Neural cell (in vitro differentiated cells): Measurements from ENCODE around the gene GKAP1.

Experiments
- POLR2AphosphoS5 ChIP-seq: IDR thresholded peaks from 2 replicates; pipeline ENCODE4 v1.6.1; 2012
- TF ChIP-seq, protein P1 (sequence below): IDR thresholded peaks from 2 replicates; pipeline ENCODE4 v1.6.1; 2012; ENCODE audit warnings: borderline replicate concordance

DNA sequence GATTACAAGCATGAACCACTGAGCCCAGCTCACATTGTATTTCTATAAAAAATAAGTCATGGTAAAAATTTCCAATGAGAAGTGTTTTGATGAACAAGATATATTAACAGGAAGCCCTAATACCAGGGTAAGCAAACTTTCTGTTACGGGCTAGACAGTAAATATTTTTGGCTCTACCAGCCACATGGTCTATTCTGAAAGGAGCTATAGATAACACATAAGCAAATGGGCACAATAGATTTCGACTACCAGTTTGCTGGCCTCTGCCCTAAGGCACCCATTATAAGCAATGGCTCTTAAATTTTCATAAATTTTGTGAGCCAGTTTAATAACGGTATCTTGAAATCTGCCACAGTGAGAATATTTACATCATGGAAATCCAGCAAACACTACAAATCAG is 118.0 kb downstream of the GKAP1 start:
- TF ChIP-seq, protein P1, sequence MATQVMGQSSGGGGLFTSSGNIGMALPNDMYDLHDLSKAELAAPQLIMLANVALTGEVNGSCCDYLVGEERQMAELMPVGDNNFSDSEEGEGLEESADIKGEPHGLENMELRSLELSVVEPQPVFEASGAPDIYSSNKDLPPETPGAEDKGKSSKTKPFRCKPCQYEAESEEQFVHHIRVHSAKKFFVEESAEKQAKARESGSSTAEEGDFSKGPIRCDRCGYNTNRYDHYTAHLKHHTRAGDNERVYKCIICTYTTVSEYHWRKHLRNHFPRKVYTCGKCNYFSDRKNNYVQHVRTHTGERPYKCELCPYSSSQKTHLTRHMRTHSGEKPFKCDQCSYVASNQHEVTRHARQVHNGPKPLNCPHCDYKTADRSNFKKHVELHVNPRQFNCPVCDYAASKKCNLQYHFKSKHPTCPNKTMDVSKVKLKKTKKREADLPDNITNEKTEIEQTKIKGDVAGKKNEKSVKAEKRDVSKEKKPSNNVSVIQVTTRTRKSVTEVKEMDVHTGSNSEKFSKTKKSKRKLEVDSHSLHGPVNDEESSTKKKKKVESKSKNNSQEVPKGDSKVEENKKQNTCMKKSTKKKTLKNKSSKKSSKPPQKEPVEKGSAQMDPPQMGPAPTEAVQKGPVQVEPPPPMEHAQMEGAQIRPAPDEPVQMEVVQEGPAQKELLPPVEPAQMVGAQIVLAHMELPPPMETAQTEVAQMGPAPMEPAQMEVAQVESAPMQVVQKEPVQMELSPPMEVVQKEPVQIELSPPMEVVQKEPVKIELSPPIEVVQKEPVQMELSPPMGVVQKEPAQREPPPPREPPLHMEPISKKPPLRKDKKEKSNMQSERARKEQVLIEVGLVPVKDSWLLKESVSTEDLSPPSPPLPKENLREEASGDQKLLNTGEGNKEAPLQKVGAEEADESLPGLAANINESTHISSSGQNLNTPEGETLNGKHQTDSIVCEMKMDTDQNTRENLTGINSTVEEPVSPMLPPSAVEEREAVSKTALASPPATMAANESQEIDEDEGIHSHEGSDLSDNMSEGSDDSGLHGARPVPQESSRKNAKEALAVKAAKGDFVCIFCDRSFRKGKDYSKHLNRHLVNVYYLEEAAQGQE: no peak
- no peak for TF ChIP-seq POLR2AphosphoS5
